Measurements from ENCODE around the gene PIP.
"Not testable (repeated sequence)": the region's sequence is repeated elsewhere in the genome, so short reads cannot be mapped to it uniquely, and the experiment has no call there.

The PIP gene

GRCh38 chr7:143120691-143121405, 11.0 kb upstream of the PIP start:
- no peak for TF ChIP-seq CTCF (conservative IDR thresholded peaks at IDR 0.05; ENCODE audit: control insufficient read depth, insufficient read depth, low read depth, low read length)
- no peak overlapping the region for H3K4me3 ChIP-seq (ENCODE audit: control insufficient read depth, low read depth, low read length)
- no peak for DNase-seq (ENCODE audit: low read depth)

GRCh38 chr7:143123326-143123725, 8.6 kb upstream of the PIP start:
- DNase-seq (ENCODE audit: low read depth); H3K4me3 ChIP-seq (ENCODE audit: control insufficient read depth, low read depth, low read length): not testable (repeated sequence)

- DNase-seq (ENCODE audit: low read depth), result peak; percentile 87
- H3K4me3 ChIP-seq (ENCODE audit: control insufficient read depth, low read depth, low read length), result no peak overlapping the region
- TF ChIP-seq CTCF (conservative IDR thresholded peaks at IDR 0.05; ENCODE audit: control insufficient read depth, insufficient read depth, low read depth, low read length), result no peak
Observed at GRCh38 chr7:143126146-143126545, 5.7 kb upstream of the PIP start.

GRCh38 chr7:143129051-143129450, 2.8 kb upstream of the PIP start:
- no peak overlapping the region for H3K4me3 ChIP-seq (ENCODE audit: control insufficient read depth, low read depth, low read length)
- no peak for TF ChIP-seq CTCF (conservative IDR thresholded peaks at IDR 0.05; ENCODE audit: control insufficient read depth, insufficient read depth, low read depth, low read length)

GRCh38 chr7:143129477-143129876, 2.4 kb upstream of the PIP start:
- TF ChIP-seq CTCF (conservative IDR thresholded peaks at IDR 0.05; ENCODE audit: control insufficient read depth, insufficient read depth, low read depth, low read length), result no peak
- H3K4me3 ChIP-seq (ENCODE audit: control insufficient read depth, low read depth, low read length), result no peak overlapping the region
- DNase-seq (ENCODE audit: low read depth), result no peak

More at GRCh38 chr7:143129051-143129450, 2.8 kb upstream of the PIP start:
- DNase-seq (ENCODE audit: low read depth), result no peak

- TF ChIP-seq CTCF (conservative IDR thresholded peaks at IDR 0.05; ENCODE audit: control insufficient read depth, insufficient read depth, low read depth, low read length), result no peak
- no peak for DNase-seq (ENCODE audit: low read depth)
- H3K4me3 ChIP-seq (ENCODE audit: control insufficient read depth, low read depth, low read length), result no peak overlapping the region
Observed at GRCh38 chr7:143130541-143130940, 1.3 kb upstream of the PIP start.

- no peak for TF ChIP-seq CTCF (conservative IDR thresholded peaks at IDR 0.05; ENCODE audit: control insufficient read depth, insufficient read depth, low read depth, low read length)
- no peak overlapping the region for H3K4me3 ChIP-seq (ENCODE audit: control insufficient read depth, low read depth, low read length)
- DNase-seq (ENCODE audit: low read depth), result no peak
Observed at GRCh38 chr7:143147070-143147469, 15.2 kb downstream of the PIP start.

Measured in fibroblast of mammary gland (primary cell).